ENCODE results near the gene KSR1.

KSR1 gene

GRCh38 chr17:27612160-27612770, 156.0 kb downstream of the KSR1 start:
- no peaks in the 10 kb centered on the region for H3K4me1 ChIP-seq (ENCODE audit: control insufficient read depth, insufficient read depth, low read length)
- no peaks in the 10 kb centered on the region for H3K36me3 ChIP-seq (ENCODE audit: control insufficient read depth, insufficient read depth, low read length)
- H3K27me3 ChIP-seq (ENCODE audit: control insufficient read depth, insufficient read depth, low read length) = no peaks in the 10 kb centered on the region
- no peak overlapping the region for H3K27ac ChIP-seq (ENCODE audit: low read depth, low read length)
- no peak overlapping the region for H3K4me3 ChIP-seq (ENCODE audit: low read length)
- no peak overlapping the region for H3K9ac ChIP-seq (ENCODE audit: low read length)

- Histone ChIP-seq H3K27me3 (ENCODE audit: control insufficient read depth, insufficient read depth, low read length) (no peaks in the 10 kb centered on the region), H3K9ac (ENCODE audit: low read length) (no peak overlapping the region), H3K4me3 (ENCODE audit: low read length) (no peak overlapping the region), H3K27ac (ENCODE audit: low read depth, low read length) (no peak overlapping the region), H3K36me3 (ENCODE audit: control insufficient read depth, insufficient read depth, low read length) (peaks cover 4% of the 10 kb centered on the region), H3K4me1 (ENCODE audit: control insufficient read depth, insufficient read depth, low read length) (no peaks in the 10 kb centered on the region)
Measured at GRCh38 chr17:27613433-27613832, 157.2 kb downstream of the KSR1 start.

- H3K27me3 ChIP-seq (ENCODE audit: control insufficient read depth, insufficient read depth, low read length) = no peaks in the 10 kb centered on the region
- no peak overlapping the region for H3K4me3 ChIP-seq (ENCODE audit: low read length)
- no peak overlapping the region for H3K27ac ChIP-seq (ENCODE audit: low read depth, low read length)
- no peak overlapping the region for H3K9ac ChIP-seq (ENCODE audit: low read length)
- peaks cover 4% of the 10 kb centered on the region for H3K36me3 ChIP-seq (ENCODE audit: control insufficient read depth, insufficient read depth, low read length)
- no peaks in the 10 kb centered on the region for H3K4me1 ChIP-seq (ENCODE audit: control insufficient read depth, insufficient read depth, low read length)
Measured at GRCh38 chr17:27615121-27615520, 158.9 kb downstream of the KSR1 start.

GRCh38 chr17:27616414-27616813, 160.2 kb downstream of the KSR1 start:
- no peak overlapping the region for H3K4me3 ChIP-seq (ENCODE audit: low read length)
- no peaks in the 10 kb centered on the region for H3K4me1 ChIP-seq (ENCODE audit: control insufficient read depth, insufficient read depth, low read length)
- peaks cover 4% of the 10 kb centered on the region for H3K36me3 ChIP-seq (ENCODE audit: control insufficient read depth, insufficient read depth, low read length)
- H3K27ac ChIP-seq (ENCODE audit: low read depth, low read length) = no peak overlapping the region
- no peaks in the 10 kb centered on the region for H3K27me3 ChIP-seq (ENCODE audit: control insufficient read depth, insufficient read depth, low read length)
- no peak overlapping the region for H3K9ac ChIP-seq (ENCODE audit: low read length)

GRCh38 chr17:27618417-27618816, 162.2 kb downstream of the KSR1 start:
- Histone ChIP-seq H3K4me1 (ENCODE audit: control insufficient read depth, insufficient read depth, low read length) (no peaks in the 10 kb centered on the region), H3K4me3 (ENCODE audit: low read length) (no peak overlapping the region), H3K27ac (ENCODE audit: low read depth, low read length) (no peak overlapping the region), H3K9ac (ENCODE audit: low read length) (no peak overlapping the region), H3K27me3 (ENCODE audit: control insufficient read depth, insufficient read depth, low read length) (no peaks in the 10 kb centered on the region), H3K36me3 (ENCODE audit: control insufficient read depth, insufficient read depth, low read length) (peaks cover 7% of the 10 kb centered on the region)

- H3K27ac ChIP-seq (ENCODE audit: low read depth, low read length) = no peak overlapping the region
- no peaks in the 10 kb centered on the region for H3K4me1 ChIP-seq (ENCODE audit: control insufficient read depth, insufficient read depth, low read length)
- no peak overlapping the region for H3K9ac ChIP-seq (ENCODE audit: low read length)
- H3K36me3 ChIP-seq (ENCODE audit: control insufficient read depth, insufficient read depth, low read length) = peaks cover 12% of the 10 kb centered on the region
- H3K4me3 ChIP-seq (ENCODE audit: low read length) = no peak overlapping the region
- no peaks in the 10 kb centered on the region for H3K27me3 ChIP-seq (ENCODE audit: control insufficient read depth, insufficient read depth, low read length)
Measured at GRCh38 chr17:27620721-27621120, 164.5 kb downstream of the KSR1 start.

- no peak overlapping the region for H3K4me3 ChIP-seq (ENCODE audit: low read length)
- peaks cover 12% of the 10 kb centered on the region for H3K36me3 ChIP-seq (ENCODE audit: control insufficient read depth, insufficient read depth, low read length)
- H3K4me1 ChIP-seq (ENCODE audit: control insufficient read depth, insufficient read depth, low read length) = no peaks in the 10 kb centered on the region
- H3K9ac ChIP-seq (ENCODE audit: low read length) = no peak overlapping the region
- no peak overlapping the region for H3K27ac ChIP-seq (ENCODE audit: low read depth, low read length)
- no peaks in the 10 kb centered on the region for H3K27me3 ChIP-seq (ENCODE audit: control insufficient read depth, insufficient read depth, low read length)
Measured at GRCh38 chr17:27621536-27621935, 165.3 kb downstream of the KSR1 start.

- H3K9ac ChIP-seq (ENCODE audit: low read length) = no peak overlapping the region
- H3K27ac ChIP-seq (ENCODE audit: low read depth, low read length) = no peak overlapping the region
- no peaks in the 10 kb centered on the region for H3K4me1 ChIP-seq (ENCODE audit: control insufficient read depth, insufficient read depth, low read length)
- H3K36me3 ChIP-seq (ENCODE audit: control insufficient read depth, insufficient read depth, low read length) = peaks cover 12% of the 10 kb centered on the region
- no peaks in the 10 kb centered on the region for H3K27me3 ChIP-seq (ENCODE audit: control insufficient read depth, insufficient read depth, low read length)
- no peak overlapping the region for H3K4me3 ChIP-seq (ENCODE audit: low read length)
Measured at GRCh38 chr17:27621942-27622559, 165.8 kb downstream of the KSR1 start.

GRCh38 chr17:27622986-27623385, 166.7 kb downstream of the KSR1 start:
- Histone ChIP-seq H3K4me1 (ENCODE audit: control insufficient read depth, insufficient read depth, low read length) (no peaks in the 10 kb centered on the region), H3K36me3 (ENCODE audit: control insufficient read depth, insufficient read depth, low read length) (peaks cover 10% of the 10 kb centered on the region), H3K27me3 (ENCODE audit: control insufficient read depth, insufficient read depth, low read length) (no peaks in the 10 kb centered on the region), H3K9ac (ENCODE audit: low read length) (no peak overlapping the region), H3K4me3 (ENCODE audit: low read length) (no peak overlapping the region), H3K27ac (ENCODE audit: low read depth, low read length) (no peak overlapping the region)

GRCh38 chr17:27623614-27624013, 167.4 kb downstream of the KSR1 start:
- Histone ChIP-seq H3K27ac (ENCODE audit: low read depth, low read length) (no peak overlapping the region), H3K36me3 (ENCODE audit: control insufficient read depth, insufficient read depth, low read length) (peaks cover 8% of the 10 kb centered on the region), H3K4me1 (ENCODE audit: control insufficient read depth, insufficient read depth, low read length) (no peaks in the 10 kb centered on the region), H3K4me3 (ENCODE audit: low read length) (no peak overlapping the region), H3K9ac (ENCODE audit: low read length) (no peak overlapping the region), H3K27me3 (ENCODE audit: control insufficient read depth, insufficient read depth, low read length) (no peaks in the 10 kb centered on the region)

GRCh38 chr17:27624539-27624938, 168.3 kb downstream of the KSR1 start:
- Histone ChIP-seq H3K27me3 (ENCODE audit: control insufficient read depth, insufficient read depth, low read length) (no peaks in the 10 kb centered on the region), H3K36me3 (ENCODE audit: control insufficient read depth, insufficient read depth, low read length) (peaks cover 8% of the 10 kb centered on the region), H3K9ac (ENCODE audit: low read length) (no peak overlapping the region)

GRCh38 chr17:27625856-27626255, 169.6 kb downstream of the KSR1 start:
- H3K27me3 ChIP-seq (ENCODE audit: control insufficient read depth, insufficient read depth, low read length) = no peaks in the 10 kb centered on the region
- H3K4me1 ChIP-seq (ENCODE audit: control insufficient read depth, insufficient read depth, low read length) = no peaks in the 10 kb centered on the region
- H3K4me3 ChIP-seq (ENCODE audit: low read length) = no peak overlapping the region
- peaks cover 8% of the 10 kb centered on the region for H3K36me3 ChIP-seq (ENCODE audit: control insufficient read depth, insufficient read depth, low read length)
- H3K27ac ChIP-seq (ENCODE audit: low read depth, low read length) = no peak overlapping the region
- no peak overlapping the region for H3K9ac ChIP-seq (ENCODE audit: low read length)

More at GRCh38 chr17:27624539-27624938, 168.3 kb downstream of the KSR1 start:
- no peak overlapping the region for H3K27ac ChIP-seq (ENCODE audit: low read depth, low read length)
- H3K4me3 ChIP-seq (ENCODE audit: low read length) = no peak overlapping the region
- no peaks in the 10 kb centered on the region for H3K4me1 ChIP-seq (ENCODE audit: control insufficient read depth, insufficient read depth, low read length)

GRCh38 chr17:27627514-27627913, 171.3 kb downstream of the KSR1 start:
- H3K27me3 ChIP-seq (ENCODE audit: control insufficient read depth, insufficient read depth, low read length) = no peaks in the 10 kb centered on the region
- H3K9ac ChIP-seq (ENCODE audit: low read length) = no peak overlapping the region
- peaks cover 2% of the 10 kb centered on the region for H3K4me1 ChIP-seq (ENCODE audit: control insufficient read depth, insufficient read depth, low read length)
- peaks cover 5% of the 10 kb centered on the region for H3K36me3 ChIP-seq (ENCODE audit: control insufficient read depth, insufficient read depth, low read length)
- H3K4me3 ChIP-seq (ENCODE audit: low read length) = no peak overlapping the region
- H3K27ac ChIP-seq (ENCODE audit: low read depth, low read length) = no peak overlapping the region
